Fibroblast of mammary gland (primary cell): ENCODE results near the gene CDC42BPB.

Experiments
- DNase-seq: peaks from one replicate; pipeline ENCODE4 v3.0.0-alpha.2; 2010; ENCODE audit warnings: low read depth
- H3K4me3 ChIP-seq: 2 replicates; pipeline ENCODE4 v1.5.1; 2011; ENCODE audit warnings: low read depth, mild to moderate bottlenecking, low read length, moderate library complexity; ENCODE audit not compliant: control insufficient read depth
- CTCF ChIP-seq: conservative IDR thresholded peaks from 2 replicates; pipeline ENCODE4 v1.5.1; 2011; ENCODE audit warnings: low read depth, low read length, inconsistent platforms; ENCODE audit not compliant: control insufficient read depth, insufficient read depth

The CDC42BPB gene

GRCh38 chr14:102985665-102986064 lies 71.7 kb downstream of the CDC42BPB start:
- no peak for DNase-seq
- H3K4me3 ChIP-seq: no peak overlapping the region
- TF ChIP-seq CTCF: no peak

DNA sequence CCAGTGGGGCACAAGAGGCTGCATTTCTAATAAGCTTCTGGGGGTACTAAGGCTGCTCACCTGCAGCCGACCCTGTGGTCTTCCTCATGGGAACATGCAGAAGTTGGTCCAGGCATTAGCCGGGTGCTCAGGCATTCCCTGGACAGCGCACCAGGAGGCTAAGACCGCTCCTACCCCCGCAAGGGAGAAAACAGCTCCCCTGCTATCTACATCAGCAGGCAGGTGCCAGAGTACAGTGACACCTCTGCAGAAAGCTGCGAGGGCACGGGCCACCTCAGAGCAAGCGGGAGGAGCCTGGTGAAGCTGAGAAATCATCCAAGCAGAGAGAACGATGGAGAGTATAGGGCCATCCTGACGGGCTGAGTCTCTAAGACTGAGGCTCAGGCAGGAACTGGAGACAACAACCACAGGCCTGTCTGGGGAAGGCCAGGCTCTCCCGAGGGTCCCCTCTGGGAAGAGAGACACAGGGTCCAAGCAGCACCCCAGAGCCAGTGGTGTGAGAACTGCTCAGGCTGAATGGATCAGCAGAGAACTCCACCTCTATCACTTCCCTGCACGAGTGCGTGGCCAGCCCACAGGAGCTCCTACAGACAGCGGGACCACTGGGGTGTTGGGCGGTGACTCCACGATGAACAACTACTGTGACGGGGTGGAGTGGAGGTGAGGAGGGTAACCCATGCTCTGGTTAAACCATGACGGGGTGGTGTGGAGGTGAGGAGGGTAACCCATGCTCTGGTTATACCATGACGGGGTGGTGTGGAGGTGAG lies 72.8 kb downstream of the CDC42BPB start:
- no peak for TF ChIP-seq CTCF
- no peak for DNase-seq
- no peak overlapping the region for H3K4me3 ChIP-seq

DNA sequence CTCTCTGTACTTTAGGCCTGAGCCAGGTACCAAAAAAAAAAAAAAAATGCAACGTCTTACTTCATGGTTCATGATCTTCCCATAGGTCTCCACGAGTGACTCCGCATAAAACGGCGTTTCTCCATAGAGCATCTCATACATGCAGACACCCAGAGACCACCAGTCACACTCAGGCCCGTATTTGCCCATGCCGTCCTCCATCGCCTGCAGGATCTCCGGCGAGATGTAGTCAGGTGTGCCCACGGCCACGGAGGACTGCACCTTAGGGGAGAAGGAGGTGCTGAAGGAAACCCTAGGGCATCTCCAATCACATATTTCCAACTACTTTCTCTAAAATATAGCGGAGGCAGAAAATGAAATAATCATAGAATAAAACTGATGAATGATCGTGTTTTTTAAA lies 73.9 kb downstream of the CDC42BPB start:
- no peak for DNase-seq
- no peak overlapping the region for H3K4me3 ChIP-seq
- TF ChIP-seq CTCF: no peak

DNA sequence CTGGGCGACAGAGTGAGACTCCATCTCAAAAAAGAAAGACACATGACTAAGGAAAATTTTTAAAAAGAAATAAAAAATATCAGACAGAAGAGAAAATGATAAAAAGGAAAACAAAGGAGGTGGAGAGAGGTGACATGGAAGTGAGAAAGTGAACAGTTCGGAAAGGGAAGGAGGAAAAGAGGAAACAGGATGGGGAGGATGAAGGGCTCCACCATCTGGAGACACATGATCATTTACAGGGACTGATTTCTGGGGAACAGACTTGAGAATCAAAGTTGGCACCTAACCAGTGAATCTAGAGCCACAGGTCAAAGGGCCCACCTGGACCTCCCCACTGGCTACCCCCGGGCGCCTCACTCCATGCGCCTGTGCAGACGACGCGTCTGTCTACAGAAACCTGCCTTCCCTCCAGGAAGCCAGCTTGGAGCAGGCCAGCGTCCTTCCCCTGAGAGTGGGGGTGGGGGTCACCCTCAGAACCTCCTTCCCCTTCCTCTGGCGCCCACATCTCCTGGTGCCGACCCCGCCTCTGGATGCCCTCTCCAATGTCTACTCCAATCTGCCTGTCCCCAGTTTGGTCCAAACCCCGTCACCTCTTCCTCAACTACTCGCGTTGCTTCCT lies 74.4 kb downstream of the CDC42BPB start:
- no peak overlapping the region for H3K4me3 ChIP-seq
- no peak for DNase-seq
- no peak for TF ChIP-seq CTCF

- DNase-seq: peak; percentile 33
- no peak for TF ChIP-seq CTCF
- H3K4me3 ChIP-seq: no peak overlapping the region
Measured at GRCh38 chr14:102980409-102980810, 76.9 kb downstream of the CDC42BPB start.

GRCh38 chr14:102979406-102979805 lies 77.9 kb downstream of the CDC42BPB start:
- no peak overlapping the region for H3K4me3 ChIP-seq
- no peak for TF ChIP-seq CTCF
- DNase-seq: no peak
